Measurements from ENCODE around the gene TIGD1.
A peak's percentile ranks its signal among the peaks of the same experiment; 100 is the strongest.
"Not testable (repeated sequence)": the region's sequence is repeated elsewhere in the genome, so short reads cannot be mapped to it uniquely, and the experiment has no call there.

TIGD1 gene

GRCh38 chr2:232550354-232551249, at the start of gene TIGD1, which contains the start of gene EIF4E2:
Gene TIGD1 (minus strand): TSS chr2:232550557. CDS start chr2:232549882, 675 bp downstream.
Gene EIF4E2 (plus strand): TSS chr2:232550689. CDS start chr2:232550725, 36 bp downstream.
- peak; percentile 80 for DNase-seq

- DNase-seq: no peak
Measured at GRCh38 chr2:232598293-232598692, 47.9 kb upstream of the TIGD1 start.

- no peak for DNase-seq
Measured at GRCh38 chr2:232597362-232598079, 47.2 kb upstream of the TIGD1 start.

GRCh38 chr2:232593982-232594381, 43.6 kb upstream of the TIGD1 start:
- no peak for DNase-seq

- DNase-seq: peak; percentile 82
Measured at GRCh38 chr2:232592772-232593395, 42.5 kb upstream of the TIGD1 start.

GRCh38 chr2:232588680-232589585, 38.6 kb upstream of the TIGD1 start:
- peak; percentile 6 for DNase-seq

GRCh38 chr2:232588031-232588430, 37.7 kb upstream of the TIGD1 start:
- DNase-seq: no peak

GRCh38 chr2:232587512-232587911, 37.2 kb upstream of the TIGD1 start:
- no peak for DNase-seq

- DNase-seq: no peak
Measured at GRCh38 chr2:232586943-232587505, 36.7 kb upstream of the TIGD1 start.

GRCh38 chr2:232584238-232584637, 33.9 kb upstream of the TIGD1 start:
- peak; percentile 55 for DNase-seq

- no peak for DNase-seq
Measured at GRCh38 chr2:232581725-232582124, 31.4 kb upstream of the TIGD1 start.

GRCh38 chr2:232580648-232580981, 30.3 kb upstream of the TIGD1 start:
- DNase-seq: no peak

- DNase-seq: no peak
Measured at GRCh38 chr2:232578626-232579025, 28.3 kb upstream of the TIGD1 start.

- DNase-seq: no peak
Measured at GRCh38 chr2:232577841-232578240, 27.5 kb upstream of the TIGD1 start.

- DNase-seq: no peak
Measured at GRCh38 chr2:232576995-232577394, 26.6 kb upstream of the TIGD1 start.

- DNase-seq: no peak
Measured at GRCh38 chr2:232575404-232575746, 25.0 kb upstream of the TIGD1 start.

GRCh38 chr2:232574674-232575403, 24.5 kb upstream of the TIGD1 start:
- DNase-seq: no peak

GRCh38 chr2:232573771-232574435, 23.5 kb upstream of the TIGD1 start:
- no peak for DNase-seq

- DNase-seq: no peak
Measured at GRCh38 chr2:232573042-232573441, 22.7 kb upstream of the TIGD1 start.

GRCh38 chr2:232571026-232571474, 20.7 kb upstream of the TIGD1 start:
- DNase-seq: no peak

- DNase-seq: not testable (repeated sequence)
Measured at GRCh38 chr2:232570481-232570880, 20.1 kb upstream of the TIGD1 start.
